GM12878 (cell line): ENCODE measurements around the gene CCDC182. TPM values are rescaled to one million over a fixed set of nuclear protein-coding genes. Genes with fewer than 3 reads are reported as not detected.

ENCODE experiments used
- ATAC-seq: fragments of 200-7000 bp; cut with Tn5 transposase; 3 replicates; pipeline ENCODE4 v1.9.1; 2020; ENCODE audit warnings: mild to moderate bottlenecking, moderate library complexity
- BruUV-seq: library from RNA; stranded (reverse); fragments of 400-500 nt; replicated peaks from 2 replicates; lab custom pipeline; 2021; lab: Mats Ljungman, UMichigan
- CTCF ChIA-PET: fragments of 300-600 bp; sonication (Branson Sonifier 250); formaldehyde crosslinking; extraction: SDS; loops from one replicate; lab custom pipeline; 2021; ENCODE audit warnings: inconsistent platforms; lab: Yijun Ruan, JAX
- POLR2A ChIA-PET: fragments of 350-600 bp; formaldehyde crosslinking; extraction: SDS; loops from one replicate; lab custom pipeline; 2021; ENCODE audit warnings: inconsistent platforms; lab: Charles Lee
- RAD21 ChIA-PET: fragments of 300-600 bp; sonication (Branson Sonifier 250); formaldehyde crosslinking; loops from one replicate; lab custom pipeline; 2023; ENCODE audit warnings: antibody characterized with exemption; ENCODE audit not compliant: unreplicated experiment; lab: Charles Lee
- SMC1A ChIA-PET: fragments of 300-600 bp; sonication (Branson Sonifier 250); formaldehyde crosslinking; loops from one replicate; lab custom pipeline; 2023; ENCODE audit not compliant: unreplicated experiment, uncharacterized antibody; lab: Charles Lee
- DNase-seq: peaks from one replicate; pipeline ENCODE4 v3.0.0-alpha.2; 2011; ENCODE audit warnings: low read depth, low spot score
- FAIRE-seq: peaks from 3 replicates; lab custom pipeline; 2011; peaks lifted over from hg19 to GRCh38; lab: Jason Lieb, UNC
- H2AFZ ChIP-seq: 2 replicates; pipeline ENCODE4 v1.6.0; 2011; ENCODE audit warnings: low read depth, low read length, control low read depth; ENCODE audit not compliant: control insufficient read depth
- H3K27ac ChIP-seq: 2 replicates; pipeline ENCODE4 v1.5.1; 2011; ENCODE audit warnings: control low read depth; ENCODE audit not compliant: control insufficient read depth, insufficient read depth
- H3K27me3 ChIP-seq, 2 experiments: replicated peaks in 1 of 2; 2 replicates each; pipeline versions ENCODE4 v1.6.0 to v1.6.1; 2011; ENCODE audit warnings: low read length in 1 of 2; ENCODE audit not compliant: control insufficient read depth in 2 of 2, insufficient read depth in 2 of 2
- H3K36me3 ChIP-seq, 2 experiments: 2 replicates each; pipeline ENCODE4 v1.5.1; 2011; ENCODE audit warnings: low read length in 1 of 2; ENCODE audit not compliant: control insufficient read depth in 2 of 2, insufficient read depth in 2 of 2
- H3K4me1 ChIP-seq: 2 replicates; pipeline ENCODE4 v1.6.1; 2011; ENCODE audit warnings: mild to moderate bottlenecking, low read length, moderate library complexity, mixed read lengths; ENCODE audit not compliant: control insufficient read depth, insufficient read depth
- H3K4me2 ChIP-seq: 2 replicates; pipeline ENCODE4 v1.6.0; 2011; ENCODE audit warnings: control low read depth; ENCODE audit not compliant: control insufficient read depth, insufficient read depth
- H3K4me3 ChIP-seq: fragments of 200-600 bp; sonication (generic); 2 replicates; pipeline ENCODE4 v1.5.1; 2016
- H3K79me2 ChIP-seq: 2 replicates; pipeline ENCODE4 v1.6.0; 2011; ENCODE audit warnings: low read length; ENCODE audit not compliant: control insufficient read depth, insufficient read depth
- H3K9ac ChIP-seq: 2 replicates; pipeline ENCODE4 v1.8.0; 2011; ENCODE audit warnings: low read length, control low read depth, mixed read lengths; ENCODE audit not compliant: control insufficient read depth, insufficient read depth
- H3K9me3 ChIP-seq: replicated peaks from 3 replicates; pipeline ENCODE4 v1.5.1; 2011; ENCODE audit warnings: mild to moderate bottlenecking, low read length; ENCODE audit not compliant: control insufficient read depth, insufficient read depth
- H4K20me1 ChIP-seq: 2 replicates; pipeline ENCODE4 v1.6.0; 2011; ENCODE audit not compliant: control insufficient read depth, insufficient read depth
- CREB1 ChIP-seq: IDR thresholded peaks from 2 replicates; pipeline ENCODE4 v1.6.1; 2012; ENCODE audit warnings: low read depth, mild to moderate bottlenecking, inconsistent platforms
- CREM ChIP-seq: IDR thresholded peaks from 2 replicates; pipeline ENCODE4 v1.6.1; 2014; ENCODE audit warnings: antibody characterized with exemption, low read depth
- FOXM1 ChIP-seq: IDR thresholded peaks from 2 replicates; pipeline ENCODE4 v1.6.1; 2012; ENCODE audit warnings: low read depth, mild to moderate bottlenecking, inconsistent platforms, low read length, moderate library complexity
- HSF1 ChIP-seq: fragments of 150-350 bp; IDR thresholded peaks from 2 replicates; pipeline ENCODE4 v1.6.1; 2014; ENCODE audit warnings: mild to moderate bottlenecking, low read depth, low read length
- IRF5 ChIP-seq: fragments of 450-650 bp; IDR thresholded peaks from 2 replicates; pipeline ENCODE4 v1.6.1; 2017; ENCODE audit warnings: borderline replicate concordance
- MYC ChIP-seq: IDR thresholded peaks from 2 replicates; pipeline ENCODE4 v1.6.1; 2011; ENCODE audit warnings: mild to moderate bottlenecking, low read length, moderate library complexity, inconsistent platforms; ENCODE audit not compliant: insufficient read depth, insufficient replicate concordance, insufficient read length, severe bottlenecking
- PBX3 ChIP-seq: IDR thresholded peaks from 2 replicates; pipeline ENCODE4 v1.6.1; 2011; ENCODE audit warnings: mild to moderate bottlenecking, low read depth, low read length, moderate library complexity; ENCODE audit not compliant: insufficient replicate concordance
- RAD51 ChIP-seq: fragments of 450-650 bp; IDR thresholded peaks from 2 replicates; pipeline ENCODE4 v1.6.1; 2016; ENCODE audit warnings: moderate library complexity, mild to moderate bottlenecking, inconsistent platforms
- SUZ12 ChIP-seq: fragments of 200-600 bp; sonication (generic); IDR thresholded peaks from one replicate; pipeline ENCODE4 v1.6.1; 2018; ENCODE audit warnings: antibody characterized with exemption, mild to moderate bottlenecking; ENCODE audit not compliant: unreplicated experiment
- USF1 ChIP-seq: IDR thresholded peaks from 2 replicates; pipeline ENCODE4 v1.6.1; 2011; ENCODE audit warnings: borderline replicate concordance, low read depth, mild to moderate bottlenecking, moderate library complexity, mixed read lengths, low read length; ENCODE audit not compliant: insufficient read depth; ENCODE audit errors: extremely low read length
- ZBED1 ChIP-seq: IDR thresholded peaks from 2 replicates; pipeline ENCODE4 v1.6.1; 2016; ENCODE audit warnings: borderline replicate concordance
- WGBS: methylation state at CpG from one replicate; pipeline ENCODE4 v1.1.6; 2016; ENCODE audit warnings: low lambda C conversion rate; ENCODE audit not compliant: insufficient replicate concordance, insufficient coverage; ENCODE audit errors: missing lambda C conversion rate; 5-methylcytosine and 5-hydroxymethylcytosine counted together
- in situ Hi-C: fragments of 300-500 bp; cut with MboI; formaldehyde crosslinking; loops from 9 replicates; pipeline ENCODE4 v1.14.3; 2018; ENCODE audit warnings: mixed read lengths
- intact Hi-C: fragments of 100-400 bp; cut with micrococcal nuclease; formaldehyde crosslinking; loops from one replicate; pipeline ENCODE4 v1.14.2; 2022; ENCODE audit not compliant: unreplicated experiment
- polyA plus RNA-seq, 11 experiments: library from polyadenylated mRNA; depleted of rRNA in 4 of 11; unstranded in 6 of 11; stranded (reverse) in 5 of 11; fragments of >200 nt; fragmentation: Nextera tagmentation in 4 of 11; fragmentation: Illumina TruSeq in 1 of 11; extraction: Ambion mirVana in 4 of 11; extraction: Trizol in 1 of 11; gene quantifications; 1 replicate in 1 of 11; 2 replicates in 10 of 11; pipeline versions ENCODE4 v1.2.1 to v1.2.3, GENCODE V29; 2011 to 2016; ENCODE audit warnings: inconsistent platforms in 2 of 11, missing spikeins in 2 of 11, low read depth in 1 of 11
- total RNA-seq, 4 experiments: library from RNA; depleted of rRNA in 3 of 4; stranded (reverse); fragments of >200 nt in 3 of 4; fragmentation: Illumina TruSeq in 1 of 4; extraction: Trizol in 1 of 4; gene quantifications; 2 replicates each; pipeline versions ENCODE4 v1.2.1 to v1.2.3, GENCODE V29; 2013 to 2021

CCDC182 gene
- total and polyA plus RNA-seq, 10 of the 15 experiments (the other 5 are each of a cell fraction or from before 2014, with no cell fraction given) = not detected

GRCh38 chr17:57724026-57724728 is 20.9 kb downstream of the CCDC182 start (continued):
- peak; percentile 77 for TF ChIP-seq PBX3
- TF ChIP-seq, all 136 proteins: peak for 6

- no peak overlapping the region for H3K9ac ChIP-seq
- H3K4me3 ChIP-seq = no peak overlapping the region; the same call in 1 of the 2 replicates
- no TSS peak for BruUV-seq
- SMC1A ChIA-PET = interaction anchor here (1.3 kb wide), 1 partner anchor 16 kb away, joined by 3 read pairs; no protein-coding TSS in a partner anchor
- 70% methylated on average over 13 of the region's 13 CpGs for WGBS
- no peak overlapping the region for H3K27ac ChIP-seq
- in situ Hi-C loops = no loop called here
- DNase-seq = no peak
- FAIRE-seq = no peak
- peak overlapping the region; percentile 82 for H3K4me2 ChIP-seq
- H3K9me3 ChIP-seq = no peaks in the 10 kb centered on the region
- H3K27me3 ChIP-seq = no peaks in the 10 kb centered on the region; a peak in 1 of 4 replicates
- intact Hi-C loops = no loop called here
- no peaks in the 10 kb centered on the region for H3K79me2 ChIP-seq
- H2AFZ ChIP-seq = no peak overlapping the region; the same call in none of the 2 replicates
- H4K20me1 ChIP-seq = no peaks in the 10 kb centered on the region; the same call in 1 of the 2 replicates
- no peak for TF ChIP-seq ZBED1
- no peak for TF ChIP-seq CREM
- TF ChIP-seq CREB1 = no peak
- no peak for TF ChIP-seq FOXM1
- TF ChIP-seq RAD51 = no peak
- TF ChIP-seq USF1 = no peak
- no peak for TF ChIP-seq MYC
- TF ChIP-seq HSF1 = no peak
- no peak for TF ChIP-seq SUZ12
- TF ChIP-seq IRF5 = no peak
- TF ChIP-seq, all 136 proteins: peak for 0
- ChIA-PET RAD21 (interaction anchor here (1.7 kb wide), 1 partner anchor 24 kb away, joined by 5 read pairs; no protein-coding TSS in a partner anchor), CTCF (interaction anchor here (1.4 to 1.5 kb wide), 2 partner anchors 60 to 110 kb away, joined by 3 to 4 read pairs; no protein-coding TSS in a partner anchor), POLR2A (interaction anchor here (1.0 kb wide), 1 partner anchor 137 kb away, joined by 4 read pairs; no protein-coding TSS in a partner anchor)
- Histone ChIP-seq H3K4me1 (peaks cover 18% of the 10 kb centered on the region), H3K36me3 (no peaks in the 10 kb centered on the region)
- ATAC-seq = no peak
These were observed 21.6 kb downstream of the CCDC182 start for GRCh38 chr17:57723427-57724025.
